Effector memory CD8-positive, alpha-beta T cell (primary cell): ENCODE measurements around the gene PCSK4.
"Not testable (repeated sequence)": the region's sequence is repeated elsewhere in the genome, so short reads cannot be mapped to it uniquely, and the experiment has no call there.

ENCODE experiments used
- ATAC-seq: fragments of 150-1000 bp; cut with Tn5 transposase; replicated peaks from 2 replicates; pipeline ENCODE4 v1.10.0; 2021; ENCODE audit warnings: mild to moderate bottlenecking, moderate library complexity
- DNase-seq, 3 experiments: peaks; one replicate each; pipeline ENCODE4 v3.0.0; 2021
- H3K27ac Mint-ChIP-seq, 2 donors: one replicate each; pipeline ENCODE4 v1.8.0; 2022; ENCODE audit warnings: mild to moderate bottlenecking in 2 of 2, mixed read lengths in 2 of 2, moderate library complexity in 2 of 2
- H3K27me3 Mint-ChIP-seq, 2 donors: one replicate each; pipeline ENCODE4 v1.8.0; 2022; ENCODE audit warnings: mixed read lengths in 2 of 2
- H3K36me3 Mint-ChIP-seq: one replicate; pipeline ENCODE4 v1.8.0; 2022; ENCODE audit warnings: mild to moderate bottlenecking, moderate library complexity, mixed read lengths; ENCODE audit not compliant: insufficient read depth
- H3K4me1 Mint-ChIP-seq, 2 donors: one replicate each; pipeline ENCODE4 v1.8.0; 2022; ENCODE audit warnings: low read depth in 2 of 2, mixed read lengths in 2 of 2
- H3K4me3 Mint-ChIP-seq, 2 donors: one replicate each; pipeline ENCODE4 v1.8.0; 2022; ENCODE audit warnings: mild to moderate bottlenecking in 2 of 2, mixed read lengths in 2 of 2, moderate library complexity in 2 of 2
- H3K9me3 Mint-ChIP-seq, 2 donors: one replicate each; pipeline ENCODE4 v1.8.0; 2022; ENCODE audit warnings: mixed read lengths in 2 of 2
- total RNA-seq, 9 experiments: gene quantifications; one replicate each; lab custom pipeline; 2026; lab: John Stamatoyannopoulos, UW

PCSK4 gene
- 0.06 to 2.6 (median 1.0) reads per million in 9 experiments for total RNA-seq

DNA sequence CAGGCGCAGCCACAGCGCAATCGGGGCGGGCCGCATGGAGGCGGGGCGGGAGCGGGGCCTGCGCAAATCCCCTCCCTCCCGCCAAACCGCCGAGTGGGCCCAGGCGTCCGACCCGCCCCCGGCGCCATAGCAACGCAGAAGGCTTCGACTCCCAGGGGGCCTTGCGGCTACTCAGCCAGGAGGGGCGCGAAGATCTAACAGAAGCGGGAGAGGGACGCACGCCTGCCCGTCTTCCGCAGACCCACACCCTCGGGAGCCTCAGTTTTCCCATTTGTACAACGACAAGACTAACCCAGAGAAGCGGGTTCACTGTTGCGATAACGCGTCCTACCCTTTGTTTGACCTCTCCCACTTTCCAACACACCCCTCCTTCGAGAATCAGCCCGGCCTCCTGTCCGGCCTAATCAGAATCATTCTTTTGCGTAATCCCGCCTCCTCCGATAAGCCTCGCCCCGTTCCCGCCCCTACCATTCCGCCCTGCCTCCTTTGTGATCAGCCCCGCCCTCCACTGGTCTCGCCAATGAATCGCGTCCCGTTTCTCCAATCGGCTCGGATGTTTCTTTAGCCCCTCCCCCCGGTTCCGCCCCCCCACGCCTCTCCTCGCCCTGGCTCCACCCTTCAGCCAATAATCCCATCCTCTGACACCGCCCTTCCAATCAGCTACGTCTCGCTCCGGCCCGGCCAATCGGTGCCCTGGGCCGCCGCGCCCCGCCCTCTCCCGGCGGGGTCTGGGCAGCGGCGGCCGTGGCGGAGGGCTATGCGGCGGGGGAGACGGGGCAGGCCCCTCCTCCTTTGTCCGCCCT lies at the start of gene PCSK4:
PCSK4 (minus strand) TSS at position 40 of the 803 bp plus-strand sequence; CDS start at position 36, 4 bp downstream.
- Mint-ChIP-seq H3K27me3 (no peaks in the 10 kb centered on the region), H3K9me3 (no peaks in the 10 kb centered on the region), H3K27ac (peak within 1 kb of the TSS; percentile 77 to 81), H3K4me1 (peaks cover 17 to 18% of the 10 kb centered on the region in 2 donors), H3K4me3 (peak within 1 kb of the TSS; percentile 81), H3K36me3 (peaks cover 9% of the 10 kb centered on the region)
- DNase-seq, result peak; percentile 95 to 98 (median 96)
- peak; percentile 83 for ATAC-seq

DNA sequence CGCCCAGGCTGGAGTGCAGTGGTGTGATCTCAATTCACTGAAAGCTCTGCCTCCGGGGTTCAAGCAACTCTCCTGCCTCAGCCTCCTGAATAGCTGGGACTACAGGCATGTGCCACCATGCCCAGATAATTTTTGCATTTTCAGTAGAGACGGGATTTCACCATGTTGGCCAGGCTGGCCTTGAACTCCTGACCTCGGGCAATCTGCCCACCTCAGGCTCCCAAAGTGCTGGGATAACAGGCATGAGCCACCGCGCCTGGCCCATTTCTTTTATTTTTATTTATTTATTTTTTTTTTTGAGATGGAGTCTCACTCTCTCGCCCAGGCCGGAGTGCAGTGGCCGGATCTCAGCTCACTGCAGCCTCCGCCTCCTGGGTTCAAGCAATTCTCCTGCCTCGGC lies 49.6 kb upstream of the PCSK4 start:
- not testable (repeated sequence) for H3K4me3 Mint-ChIP-seq, H3K9me3 Mint-ChIP-seq, H3K36me3 Mint-ChIP-seq, DNase-seq, ATAC-seq, H3K4me1 Mint-ChIP-seq, H3K27ac Mint-ChIP-seq
- H3K27me3 Mint-ChIP-seq, result peaks cover 23 to 47% of the 10 kb centered on the region in 2 donors

DNA sequence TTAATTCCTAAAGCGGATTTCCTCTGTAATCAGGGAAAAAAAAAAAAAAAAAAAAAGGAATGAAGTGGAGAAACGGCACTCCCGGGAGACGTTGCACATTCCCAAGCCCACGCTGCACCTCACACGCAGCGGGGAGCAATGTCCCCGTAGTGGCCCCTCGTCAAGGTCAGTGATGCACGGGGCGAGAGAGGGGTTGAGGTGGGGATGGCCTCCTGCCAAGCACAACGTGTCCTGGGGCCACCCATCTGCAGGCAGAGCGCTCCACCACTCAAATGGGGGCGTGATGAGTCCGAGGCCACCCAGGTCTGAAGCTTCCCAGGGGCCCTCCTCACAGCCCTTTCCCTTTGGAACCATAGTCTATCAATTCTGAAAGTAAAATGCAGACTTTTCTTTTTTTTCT lies 48.8 kb upstream of the PCSK4 start:
- DNase-seq (no peak), ATAC-seq (no peak)
- no peaks in the 10 kb centered on the region for H3K4me1 Mint-ChIP-seq
- H3K36me3 Mint-ChIP-seq, result no peaks in the 10 kb centered on the region
- H3K4me3 Mint-ChIP-seq, result no peak overlapping the region
- no peak overlapping the region for H3K27ac Mint-ChIP-seq
- H3K9me3 Mint-ChIP-seq, result no peaks in the 10 kb centered on the region
- peaks cover 23 to 47% of the 10 kb centered on the region in 2 donors for H3K27me3 Mint-ChIP-seq

GRCh38 chr19:1535699-1536098 lies 45.5 kb upstream of the PCSK4 start:
- ATAC-seq, H3K27ac Mint-ChIP-seq, H3K4me1 Mint-ChIP-seq, H3K36me3 Mint-ChIP-seq, DNase-seq, H3K9me3 Mint-ChIP-seq, H3K4me3 Mint-ChIP-seq: not testable (repeated sequence)
- peaks cover 25 to 51% of the 10 kb centered on the region in 2 donors for H3K27me3 Mint-ChIP-seq

DNA sequence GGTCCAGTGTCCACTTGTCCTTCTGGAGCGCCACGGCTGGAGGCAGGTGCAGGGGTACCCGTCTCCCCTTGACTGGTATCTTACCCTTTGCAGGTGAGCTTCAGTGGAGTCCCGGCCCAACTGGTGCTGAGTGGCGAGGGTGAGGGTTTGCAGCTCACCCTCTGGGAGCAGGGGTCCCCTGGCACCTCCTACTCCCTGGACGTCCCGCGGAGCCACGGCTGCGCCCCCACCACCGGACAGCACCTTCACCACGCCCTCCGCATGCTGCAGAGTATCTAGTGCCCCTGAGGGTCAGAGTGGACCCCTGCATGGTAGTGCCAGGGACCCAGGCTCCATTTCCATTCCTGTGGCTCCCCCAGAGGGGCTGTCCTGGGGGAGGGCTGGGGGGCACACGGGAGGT lies 44.8 kb upstream of the PCSK4 start:
- ATAC-seq, result no peak
- H3K27me3 Mint-ChIP-seq, result peaks cover 23 to 50% of the 10 kb centered on the region in 2 donors
- H3K36me3 Mint-ChIP-seq, result peaks cover 1% of the 10 kb centered on the region

GRCh38 chr19:1533510-1534150 lies 43.5 kb upstream of the PCSK4 start:
- Mint-ChIP-seq H3K36me3 (peaks cover 4% of the 10 kb centered on the region), H3K9me3 (no peaks in the 10 kb centered on the region), H3K4me1 (no peaks in the 10 kb centered on the region), H3K4me3 (no peak overlapping the region), H3K27ac (no peak overlapping the region), H3K27me3 (peaks cover 23 to 56% of the 10 kb centered on the region in 2 donors)
- DNase-seq (no peak), ATAC-seq (no peak)

More for the DNA sequence above, 44.8 kb upstream of the PCSK4 start:
- Mint-ChIP-seq H3K9me3 (no peaks in the 10 kb centered on the region), H3K4me3 (no peak overlapping the region), H3K4me1 (no peaks in the 10 kb centered on the region), H3K27ac (no peak overlapping the region)
- DNase-seq, result no peak

DNA sequence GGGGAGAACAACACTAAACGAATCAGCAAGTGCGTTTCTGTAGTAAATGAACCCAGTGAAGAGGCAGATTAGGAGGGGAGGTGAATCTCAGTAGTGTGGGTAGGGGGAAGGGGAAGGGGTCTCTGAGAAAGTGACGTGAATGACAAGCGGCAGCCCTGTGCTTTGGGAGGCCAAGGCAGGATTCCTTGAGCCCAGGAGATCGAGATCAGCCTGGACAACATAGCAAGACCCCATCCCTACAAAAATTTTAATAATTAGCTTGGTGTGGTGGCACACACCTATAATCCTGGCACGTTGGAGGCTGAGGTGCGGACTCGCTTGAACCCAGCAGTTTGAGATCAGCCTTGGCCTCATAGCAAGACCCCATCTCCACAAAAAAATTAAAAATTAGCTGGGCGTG lies 41.9 kb upstream of the PCSK4 start:
- Mint-ChIP-seq H3K27me3 (peaks cover 26 to 55% of the 10 kb centered on the region in 2 donors), H3K4me1 (peaks cover 0 to under 1% of the 10 kb centered on the region in 2 donors), H3K4me3 (no peak overlapping the region), H3K27ac (no peak overlapping the region), H3K36me3 (peaks cover 4% of the 10 kb centered on the region), H3K9me3 (no peaks in the 10 kb centered on the region)
- no peak for DNase-seq
- no peak for ATAC-seq

DNA sequence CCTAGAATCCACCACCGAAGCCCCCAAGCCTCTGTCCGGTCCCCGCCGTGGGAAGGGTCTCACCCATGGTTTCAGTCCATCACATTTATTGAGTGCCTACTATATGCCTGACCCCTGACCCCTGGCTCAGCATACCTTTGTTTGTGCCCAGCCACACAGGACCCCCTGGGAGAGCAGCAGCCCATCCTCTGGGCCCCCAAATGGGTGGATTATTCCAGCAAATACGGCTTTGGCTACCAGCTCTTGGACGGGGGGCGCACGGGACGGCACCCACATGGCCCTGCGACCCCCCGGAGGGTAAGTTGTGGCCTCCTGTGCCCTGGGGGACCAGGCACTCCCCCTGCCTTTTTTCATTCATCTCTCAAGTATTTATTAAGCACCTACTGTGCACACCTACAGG lies 41.4 kb upstream of the PCSK4 start:
- H3K4me3 Mint-ChIP-seq, result no peak overlapping the region
- no peak for ATAC-seq
- peaks cover 4% of the 10 kb centered on the region for H3K36me3 Mint-ChIP-seq
- peaks cover 27 to 59% of the 10 kb centered on the region in 2 donors for H3K27me3 Mint-ChIP-seq
- H3K27ac Mint-ChIP-seq, result no peak overlapping the region
- H3K4me1 Mint-ChIP-seq, result peaks cover 0 to 1% of the 10 kb centered on the region in 2 donors
- no peak for DNase-seq
- H3K9me3 Mint-ChIP-seq, result no peaks in the 10 kb centered on the region

- not testable (repeated sequence) for H3K36me3 Mint-ChIP-seq, ATAC-seq, H3K4me3 Mint-ChIP-seq, H3K9me3 Mint-ChIP-seq, H3K4me1 Mint-ChIP-seq, H3K27ac Mint-ChIP-seq, DNase-seq
- peaks cover 34 to 66% of the 10 kb centered on the region in 2 donors for H3K27me3 Mint-ChIP-seq
These were observed 40.7 kb upstream of the PCSK4 start for GRCh38 chr19:1530856-1531255.

- Mint-ChIP-seq H3K27ac (no peak overlapping the region), H3K4me1 (peaks cover 5 to 10% of the 10 kb centered on the region in 2 donors), H3K36me3 (peaks cover 7% of the 10 kb centered on the region), H3K27me3 (peaks cover 46 to 71% of the 10 kb centered on the region in 2 donors), H3K9me3 (no peaks in the 10 kb centered on the region), H3K4me3 (no peak overlapping the region)
- ATAC-seq, result no peak
- no peak for DNase-seq
These were observed 39.3 kb upstream of the PCSK4 start for GRCh38 chr19:1529430-1529816.

- H3K27me3 Mint-ChIP-seq, result peaks cover 48 to 75% of the 10 kb centered on the region in 2 donors
- DNase-seq, result no peak
- ATAC-seq, result no peak
- no peak overlapping the region for H3K4me3 Mint-ChIP-seq
- H3K36me3 Mint-ChIP-seq, result peaks cover 7% of the 10 kb centered on the region
- H3K4me1 Mint-ChIP-seq, result peaks cover 5 to 10% of the 10 kb centered on the region in 2 donors
- no peaks in the 10 kb centered on the region for H3K9me3 Mint-ChIP-seq
- no peak overlapping the region for H3K27ac Mint-ChIP-seq
These were observed 38.7 kb upstream of the PCSK4 start for GRCh38 chr19:1528596-1529429.

DNA sequence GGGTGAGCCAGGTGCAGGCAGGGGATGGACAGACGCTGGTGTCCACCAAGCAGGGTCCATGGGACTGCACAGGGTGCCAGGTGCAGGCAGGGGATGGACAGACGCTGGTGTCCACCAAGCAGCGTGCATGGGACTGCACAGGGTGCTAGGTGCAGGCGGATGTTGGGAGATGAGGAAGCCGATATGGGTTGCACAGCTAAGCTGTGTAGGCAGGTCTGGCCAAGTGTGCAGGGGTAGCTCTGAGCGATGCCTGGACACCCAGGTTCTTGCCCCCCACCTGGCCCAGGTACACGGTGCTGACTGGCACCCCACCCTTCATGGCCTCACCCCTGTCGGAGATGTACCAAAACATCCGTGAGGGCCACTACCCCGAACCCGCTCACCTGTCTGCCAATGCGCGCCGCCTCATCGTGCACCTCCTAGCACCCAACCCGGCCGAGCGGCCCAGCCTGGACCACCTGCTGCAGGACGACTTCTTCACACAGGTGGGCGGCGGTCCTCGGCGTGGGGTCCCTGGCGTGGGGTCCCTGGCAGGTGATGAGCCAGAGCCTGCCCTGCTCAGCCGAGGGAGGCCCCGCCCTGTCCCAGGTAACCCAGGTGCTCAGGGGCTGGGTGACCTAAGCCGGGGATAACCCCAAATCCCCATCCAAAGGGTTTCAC lies 37.6 kb upstream of the PCSK4 start:
- DNase-seq, result no peak

More for the DNA sequence above, 37.6 kb upstream of the PCSK4 start:
- H3K27me3 Mint-ChIP-seq, result peaks cover 43 to 74% of the 10 kb centered on the region in 2 donors
- H3K4me3 Mint-ChIP-seq, result no peak overlapping the region
- ATAC-seq, result no peak
- H3K27ac Mint-ChIP-seq, result no peak overlapping the region
- peaks cover 7% of the 10 kb centered on the region for H3K36me3 Mint-ChIP-seq
- H3K9me3 Mint-ChIP-seq, result no peaks in the 10 kb centered on the region
- H3K4me1 Mint-ChIP-seq, result peaks cover 5 to 10% of the 10 kb centered on the region in 2 donors
